Stimulated activated naive CD8-positive, alpha-beta T cell treated with anti-CD3 and anti-CD28 coated beads, Interleukin-15, Interleukin-2, amounts not matched to agents 100 ng/mL and 50 ng/mL, for 24 hours (primary cell): ENCODE measurements around the gene BEAN1.
A peak's percentile ranks its signal among the peaks of the same experiment; 100 is the strongest.
"Not testable (repeated sequence)": the region's sequence is repeated elsewhere in the genome, so short reads cannot be mapped to it uniquely, and the experiment has no call there.

Source experiments
- H3K27ac Mint-ChIP-seq: one replicate; pipeline ENCODE4 v1.8.0; 2021; ENCODE audit warnings: mild to moderate bottlenecking, mixed read lengths
- H3K27me3 Mint-ChIP-seq: one replicate; pipeline ENCODE4 v1.8.0; 2021; ENCODE audit warnings: mixed read lengths
- H3K36me3 Mint-ChIP-seq: one replicate; pipeline ENCODE4 v1.8.0; 2021; ENCODE audit warnings: low read depth, mixed read lengths
- H3K4me1 Mint-ChIP-seq: one replicate; pipeline ENCODE4 v1.8.0; 2021; ENCODE audit warnings: low read depth, mixed read lengths
- H3K4me3 Mint-ChIP-seq: one replicate; pipeline ENCODE4 v1.8.0; 2021; ENCODE audit warnings: mild to moderate bottlenecking, mixed read lengths
- H3K9me3 Mint-ChIP-seq: one replicate; pipeline ENCODE4 v1.8.0; 2021; ENCODE audit warnings: mixed read lengths

BEAN1 gene

DNA sequence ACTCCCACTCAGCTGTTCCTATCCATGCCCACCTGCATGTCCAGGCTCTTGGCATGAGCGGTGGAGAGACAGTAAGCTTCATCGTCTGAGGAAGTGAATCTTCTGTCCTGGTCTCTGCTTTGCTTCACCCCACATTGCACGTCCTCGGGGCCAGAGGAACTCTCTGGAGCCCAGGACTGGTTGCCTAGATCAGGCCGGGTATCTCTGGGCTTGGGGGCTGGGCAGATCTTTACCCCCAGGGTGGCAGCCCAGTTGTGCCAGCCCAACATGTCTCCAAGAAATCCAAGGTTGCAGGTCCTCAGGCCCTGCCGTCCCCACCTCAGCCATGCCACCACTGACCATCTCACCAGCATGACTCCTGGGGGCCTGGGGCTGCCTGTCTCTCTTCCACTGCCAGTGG, 58.3 kb downstream of the BEAN1 start:
- no peaks in the 10 kb centered on the region for H3K27me3 Mint-ChIP-seq
- peaks cover 15% of the 10 kb centered on the region for H3K4me1 Mint-ChIP-seq
- no peaks in the 10 kb centered on the region for H3K9me3 Mint-ChIP-seq
- no peaks in the 10 kb centered on the region for H3K36me3 Mint-ChIP-seq
- H3K4me3 Mint-ChIP-seq, result no peak overlapping the region
- H3K27ac Mint-ChIP-seq, result peak overlapping the region; percentile 24

DNA sequence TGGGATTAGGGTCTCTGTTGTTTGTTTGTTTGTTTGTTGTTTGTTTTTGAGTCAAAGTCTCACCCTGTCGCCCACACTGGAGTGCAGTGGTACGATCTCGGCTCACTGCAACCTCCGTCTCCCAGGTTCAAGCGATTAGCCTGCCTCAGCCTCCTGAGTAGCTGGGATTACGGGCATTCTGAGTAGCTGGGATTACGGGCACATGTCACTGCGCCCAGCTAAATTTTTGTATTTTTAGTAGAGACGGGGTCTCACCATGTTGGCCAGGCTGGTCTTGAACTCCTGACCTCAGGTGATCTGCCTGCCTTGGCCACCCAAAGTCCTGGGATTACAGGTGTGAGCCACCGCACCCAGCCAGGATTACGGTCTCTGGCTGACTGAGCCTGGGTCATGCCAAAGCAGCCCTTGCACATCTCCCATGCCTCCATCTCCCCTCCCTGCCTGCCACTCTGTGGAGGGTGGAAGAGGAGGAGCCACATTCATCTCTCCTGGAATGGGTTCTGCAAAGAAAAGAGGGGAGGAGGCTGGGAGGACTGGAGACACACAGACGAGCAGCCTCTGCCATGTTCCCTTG, 59.2 kb downstream of the BEAN1 start:
- peaks cover 19% of the 10 kb centered on the region for H3K4me1 Mint-ChIP-seq
- H3K27ac Mint-ChIP-seq, result no peak overlapping the region

DNA sequence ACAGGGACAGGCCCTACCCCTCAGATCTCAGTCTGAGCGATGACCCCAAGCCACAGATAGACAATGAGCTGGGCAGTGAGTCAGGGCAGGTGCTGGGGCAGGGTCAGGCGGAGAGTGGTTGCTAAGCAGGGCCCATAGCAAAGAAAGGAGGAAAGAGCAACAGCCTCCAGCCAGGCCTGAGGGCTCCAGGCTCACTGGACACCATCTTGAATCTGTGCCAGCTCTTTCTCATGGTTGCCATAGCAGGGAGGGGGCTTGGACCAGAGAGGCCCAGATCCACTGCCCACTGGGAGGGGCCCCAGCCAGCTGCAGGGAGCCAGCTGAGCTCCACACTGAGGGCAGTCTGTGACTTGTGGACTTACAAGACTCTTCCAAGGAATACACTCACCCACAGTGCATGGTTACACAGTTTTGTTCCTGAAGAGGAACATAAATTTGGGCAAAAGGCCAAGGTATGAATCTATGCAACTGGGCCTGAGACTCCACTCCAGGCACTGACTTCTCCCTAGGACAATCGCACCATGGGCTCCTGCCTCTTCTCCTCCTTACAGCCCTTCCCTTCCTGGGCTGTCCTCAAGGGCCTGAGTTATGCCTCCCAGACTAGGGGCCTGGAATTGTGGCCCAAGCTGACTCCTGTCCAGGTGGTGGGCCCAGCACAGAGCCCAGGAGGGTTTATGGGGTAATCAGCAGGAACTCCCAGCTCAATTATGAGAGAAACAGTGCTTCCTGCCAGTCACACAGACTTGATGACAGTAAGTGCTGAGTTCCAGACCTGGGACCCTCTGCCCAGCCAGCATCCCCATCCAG, 59.9 kb downstream of the BEAN1 start:
- H3K9me3 Mint-ChIP-seq, result no peaks in the 10 kb centered on the region
- H3K4me1 Mint-ChIP-seq, result peaks cover 20% of the 10 kb centered on the region
- H3K4me3 Mint-ChIP-seq, result no peak overlapping the region
- no peaks in the 10 kb centered on the region for H3K36me3 Mint-ChIP-seq
- no peak overlapping the region for H3K27ac Mint-ChIP-seq
- no peaks in the 10 kb centered on the region for H3K27me3 Mint-ChIP-seq

More for the DNA sequence above, 59.2 kb downstream of the BEAN1 start:
- Mint-ChIP-seq H3K9me3 (no peaks in the 10 kb centered on the region), H3K36me3 (no peaks in the 10 kb centered on the region), H3K4me3 (no peak overlapping the region), H3K27me3 (no peaks in the 10 kb centered on the region)

DNA sequence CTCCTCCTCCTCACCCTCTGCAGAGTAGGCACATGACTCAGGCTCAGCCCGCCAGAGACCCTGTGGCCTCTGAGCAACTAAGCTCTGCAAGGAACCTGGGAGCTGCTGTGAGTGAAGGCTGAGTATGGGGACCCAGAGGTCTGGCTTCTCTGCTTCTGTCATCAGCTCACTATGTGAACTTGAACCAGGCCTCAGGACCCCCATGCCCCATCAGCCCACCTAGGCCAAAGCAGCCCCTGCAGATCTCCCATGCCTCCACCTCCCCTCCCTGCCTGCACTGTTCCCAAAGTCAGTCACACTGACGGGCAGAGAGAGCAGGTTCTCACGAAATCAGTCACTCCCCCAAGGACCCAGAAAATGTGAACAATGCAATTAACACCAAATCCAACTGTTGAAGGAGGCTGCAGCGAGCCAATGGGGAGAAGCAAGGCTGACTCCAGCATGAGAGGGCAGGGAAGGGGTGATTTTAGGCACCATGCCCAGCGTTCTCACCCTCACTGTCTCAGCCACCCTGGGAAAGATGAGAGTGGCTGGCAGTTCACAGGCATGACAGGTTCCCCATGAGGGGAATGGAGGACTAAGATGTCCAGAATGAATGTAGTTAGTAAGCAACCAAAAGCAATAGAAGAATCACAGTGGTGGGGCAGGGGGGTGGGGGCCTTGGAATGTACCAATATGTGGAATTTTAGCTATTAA, 60.6 kb downstream of the BEAN1 start:
- Mint-ChIP-seq H3K4me3 (no peak overlapping the region), H3K4me1 (peaks cover 20% of the 10 kb centered on the region), H3K9me3 (no peaks in the 10 kb centered on the region), H3K27me3 (no peaks in the 10 kb centered on the region), H3K27ac (no peak overlapping the region), H3K36me3 (no peaks in the 10 kb centered on the region)

DNA sequence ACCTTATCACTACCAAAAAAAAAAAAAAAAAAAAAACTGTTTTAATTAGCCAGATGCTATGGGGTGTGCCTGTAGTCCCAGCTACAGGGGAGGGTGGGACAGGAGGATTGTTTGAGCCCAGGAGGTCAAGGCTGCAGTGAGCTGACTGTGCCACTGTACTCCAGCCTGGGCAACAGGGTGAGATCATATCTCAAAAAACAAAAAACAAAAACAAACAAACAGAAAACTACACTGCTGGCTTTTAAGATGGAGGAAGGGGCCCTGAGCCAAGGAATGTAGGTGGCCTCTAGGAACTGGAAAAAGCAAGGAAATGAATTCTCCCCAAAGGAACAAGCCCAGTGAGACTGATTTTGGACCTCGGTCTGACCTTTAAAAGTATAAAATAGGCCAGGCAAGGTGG, 61.4 kb downstream of the BEAN1 start:
- Mint-ChIP-seq H3K4me1 (peaks cover 13% of the 10 kb centered on the region), H3K9me3 (no peaks in the 10 kb centered on the region), H3K4me3 (no peak overlapping the region), H3K36me3 (no peaks in the 10 kb centered on the region), H3K27me3 (no peaks in the 10 kb centered on the region), H3K27ac (no peak overlapping the region)

DNA sequence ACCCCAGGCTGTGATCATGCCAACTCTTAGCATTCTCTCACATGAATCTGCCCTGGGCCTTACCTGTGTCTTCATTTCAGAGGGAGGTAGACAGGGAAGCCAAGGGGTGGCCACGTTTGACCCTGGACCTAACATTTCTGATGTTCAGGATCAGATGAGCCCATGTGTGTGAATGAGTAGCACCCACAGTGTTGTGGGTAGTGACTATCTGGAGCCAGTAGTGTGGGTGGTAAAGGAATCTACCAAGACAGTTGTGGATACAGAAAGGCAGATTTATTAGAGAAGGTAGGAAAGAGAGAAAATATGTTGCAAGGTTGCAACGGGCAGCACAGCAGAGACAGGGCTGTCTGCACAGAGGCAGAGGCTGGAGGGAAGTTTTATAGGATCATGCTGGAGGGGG, 62.3 kb downstream of the BEAN1 start:
- H3K27ac Mint-ChIP-seq, result no peak overlapping the region
- peaks cover 5% of the 10 kb centered on the region for H3K4me1 Mint-ChIP-seq
- no peak overlapping the region for H3K4me3 Mint-ChIP-seq
- no peaks in the 10 kb centered on the region for H3K36me3 Mint-ChIP-seq
- no peaks in the 10 kb centered on the region for H3K9me3 Mint-ChIP-seq
- H3K27me3 Mint-ChIP-seq, result no peaks in the 10 kb centered on the region

DNA sequence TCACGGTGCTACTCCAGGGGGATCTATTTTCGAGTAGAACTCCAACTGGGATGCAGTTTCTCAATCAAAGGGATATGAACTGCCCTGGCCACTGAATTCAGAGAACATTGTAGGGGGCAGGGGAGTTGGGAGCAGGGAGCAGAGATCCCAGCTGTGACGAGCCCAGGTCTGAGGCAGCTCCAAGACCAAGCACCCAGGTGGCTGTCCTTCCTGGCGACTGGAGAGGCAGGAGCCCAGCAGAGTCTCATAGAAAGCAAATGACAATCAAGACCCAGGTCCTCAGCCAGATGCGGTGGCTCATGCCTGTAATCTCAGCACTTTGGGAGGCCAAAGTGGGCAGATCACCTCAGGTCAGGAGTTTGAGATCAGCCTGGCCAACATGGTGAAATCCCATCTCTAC, 62.7 kb downstream of the BEAN1 start:
- Mint-ChIP-seq H3K27me3 (no peaks in the 10 kb centered on the region), H3K36me3 (no peaks in the 10 kb centered on the region), H3K4me3 (no peak overlapping the region), H3K9me3 (no peaks in the 10 kb centered on the region), H3K27ac (no peak overlapping the region), H3K4me1 (peaks cover 5% of the 10 kb centered on the region)

DNA sequence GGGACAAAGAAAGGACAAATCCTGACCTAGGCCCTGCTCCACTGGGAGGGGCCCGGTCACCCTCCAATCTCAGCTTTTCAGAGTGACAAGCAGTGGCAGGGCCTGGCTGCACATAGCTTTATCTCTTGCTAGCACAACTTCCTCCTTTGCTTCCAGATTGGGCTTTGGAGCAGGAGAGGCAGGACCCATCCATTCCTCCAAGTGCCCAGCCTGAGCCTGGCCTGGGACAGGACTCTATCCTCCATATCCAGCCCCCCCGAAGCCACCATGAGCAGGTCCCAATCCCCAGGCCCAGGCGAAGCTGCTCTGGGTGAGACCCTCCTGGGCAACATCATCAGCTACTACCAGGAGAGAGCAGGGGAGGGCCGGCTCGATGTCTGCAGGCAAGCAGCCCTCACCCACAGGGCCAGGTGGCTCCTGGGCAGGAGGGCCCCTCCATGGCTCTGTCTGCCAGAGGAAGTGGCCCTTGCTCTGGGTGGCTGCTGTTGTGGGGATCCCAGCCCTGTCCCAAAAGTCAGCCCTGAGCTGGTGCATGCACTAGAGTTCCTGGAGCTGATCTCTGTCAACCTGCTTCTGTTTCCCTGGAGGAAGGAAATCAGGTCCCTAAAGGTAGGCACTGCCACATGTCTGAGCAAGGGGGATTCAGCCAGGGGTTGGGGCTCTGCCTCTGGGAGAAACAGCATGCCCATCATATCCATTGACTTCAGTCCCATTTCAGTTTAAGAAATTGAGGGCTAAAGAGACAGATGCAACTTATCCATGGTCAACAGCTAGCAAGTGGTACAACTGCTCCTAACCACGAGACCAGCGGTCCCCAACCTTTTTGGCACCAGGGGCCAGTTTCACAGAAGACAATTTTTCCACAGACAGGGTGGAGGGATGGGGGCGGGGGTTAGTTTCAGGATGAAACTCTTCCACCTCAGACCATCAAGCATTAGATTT, 64.0 kb downstream of the BEAN1 start:
- H3K9me3 Mint-ChIP-seq, result no peaks in the 10 kb centered on the region
- no peak overlapping the region for H3K4me3 Mint-ChIP-seq
- peaks cover 5% of the 10 kb centered on the region for H3K4me1 Mint-ChIP-seq
- no peak overlapping the region for H3K27ac Mint-ChIP-seq
- H3K27me3 Mint-ChIP-seq, result no peaks in the 10 kb centered on the region
- H3K36me3 Mint-ChIP-seq, result no peaks in the 10 kb centered on the region

DNA sequence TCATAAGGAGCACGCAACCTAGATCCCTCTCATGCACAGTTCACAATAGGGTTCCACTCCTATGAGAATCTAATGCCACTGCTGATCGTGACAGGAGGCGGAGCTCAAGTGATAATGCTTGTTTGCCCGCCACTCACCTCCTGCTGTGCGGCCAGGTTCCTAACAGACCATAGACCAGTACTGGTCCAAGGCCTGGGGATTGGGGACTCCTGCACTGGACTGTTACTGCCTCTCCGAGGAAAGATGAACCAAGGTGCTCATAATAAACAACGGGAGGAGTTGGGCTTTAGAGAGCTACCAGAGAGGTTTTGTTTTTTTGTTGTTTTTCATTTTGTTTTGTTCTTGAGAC, 64.6 kb downstream of the BEAN1 start:
- H3K27ac Mint-ChIP-seq, result no peak overlapping the region

DNA sequence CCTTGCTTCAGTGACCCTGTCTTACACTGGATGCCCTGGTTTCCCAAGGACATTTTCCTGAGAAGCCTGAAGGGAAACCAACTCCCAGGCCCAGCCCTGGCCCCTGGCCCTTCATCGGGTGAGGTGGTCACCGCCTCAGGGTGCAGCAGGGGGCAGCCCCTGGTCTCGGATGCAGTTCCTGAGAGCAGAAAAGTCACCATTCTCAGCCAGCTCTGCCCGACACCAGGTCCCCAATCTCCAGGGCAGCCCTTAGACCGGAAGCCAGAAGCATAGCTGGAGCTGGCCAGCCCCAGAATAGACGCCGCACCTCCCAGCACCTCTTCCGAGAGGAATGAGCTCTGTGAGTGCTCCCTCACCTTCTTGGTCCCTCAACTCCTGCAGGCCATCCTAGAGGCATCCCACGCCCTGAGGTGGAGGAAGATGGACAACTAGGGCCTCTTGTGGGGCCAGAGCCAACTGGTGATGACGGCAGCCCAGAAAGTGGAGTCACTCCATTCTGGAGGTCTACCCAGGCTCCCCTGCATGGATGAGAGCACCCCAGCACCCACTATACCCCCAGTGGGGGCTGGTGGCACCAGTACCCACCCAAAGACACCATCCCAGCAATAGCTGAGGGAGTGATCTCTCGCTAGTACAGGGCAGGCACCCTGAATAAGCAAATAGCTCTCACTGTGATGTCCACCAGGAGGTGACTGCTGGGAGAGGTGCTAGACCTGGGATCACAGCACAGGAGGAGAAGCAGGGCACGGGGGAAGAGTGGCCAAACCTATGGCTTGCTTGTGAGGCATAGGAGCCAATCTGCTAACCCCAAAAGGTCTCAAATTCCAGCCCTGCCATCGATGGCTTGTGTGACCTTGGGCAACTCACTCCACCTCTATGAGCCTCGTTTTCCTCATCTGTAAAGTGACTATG, 66.7 kb downstream of the BEAN1 start:
- no peaks in the 10 kb centered on the region for H3K9me3 Mint-ChIP-seq
- H3K36me3 Mint-ChIP-seq, result no peaks in the 10 kb centered on the region
- H3K4me3 Mint-ChIP-seq, result no peak overlapping the region
- peaks cover 5% of the 10 kb centered on the region for H3K4me1 Mint-ChIP-seq
- no peaks in the 10 kb centered on the region for H3K27me3 Mint-ChIP-seq
- H3K27ac Mint-ChIP-seq, result no peak overlapping the region

More for the DNA sequence above, 64.6 kb downstream of the BEAN1 start:
- H3K36me3 Mint-ChIP-seq, result no peaks in the 10 kb centered on the region
- H3K9me3 Mint-ChIP-seq, result no peaks in the 10 kb centered on the region
- peaks cover 5% of the 10 kb centered on the region for H3K4me1 Mint-ChIP-seq
- H3K27me3 Mint-ChIP-seq, result no peaks in the 10 kb centered on the region
- H3K4me3 Mint-ChIP-seq, result no peak overlapping the region

DNA sequence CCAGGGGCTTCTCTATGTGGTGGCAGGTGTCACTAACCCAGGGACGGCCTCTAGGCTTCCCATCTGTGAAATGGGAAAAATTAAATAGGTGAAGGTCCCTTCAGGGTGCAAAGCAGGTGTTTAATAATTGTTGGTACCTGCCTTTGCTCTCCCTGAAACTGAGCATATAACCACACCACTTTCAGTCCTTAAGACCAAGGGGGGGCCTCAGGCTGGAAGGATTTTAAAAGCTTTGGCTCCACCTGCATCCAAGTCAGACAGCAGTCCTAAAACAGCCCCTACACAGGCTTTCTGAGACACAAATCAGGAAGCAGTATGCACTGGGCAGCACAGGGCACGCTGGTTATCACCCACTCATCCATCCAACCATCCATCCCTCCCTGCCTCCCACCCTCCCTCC, 67.8 kb downstream of the BEAN1 start:
- Mint-ChIP-seq H3K27ac (no peak overlapping the region), H3K4me3 (no peak overlapping the region), H3K4me1 (peaks cover 5% of the 10 kb centered on the region), H3K9me3 (no peaks in the 10 kb centered on the region), H3K36me3 (no peaks in the 10 kb centered on the region), H3K27me3 (no peaks in the 10 kb centered on the region)

DNA sequence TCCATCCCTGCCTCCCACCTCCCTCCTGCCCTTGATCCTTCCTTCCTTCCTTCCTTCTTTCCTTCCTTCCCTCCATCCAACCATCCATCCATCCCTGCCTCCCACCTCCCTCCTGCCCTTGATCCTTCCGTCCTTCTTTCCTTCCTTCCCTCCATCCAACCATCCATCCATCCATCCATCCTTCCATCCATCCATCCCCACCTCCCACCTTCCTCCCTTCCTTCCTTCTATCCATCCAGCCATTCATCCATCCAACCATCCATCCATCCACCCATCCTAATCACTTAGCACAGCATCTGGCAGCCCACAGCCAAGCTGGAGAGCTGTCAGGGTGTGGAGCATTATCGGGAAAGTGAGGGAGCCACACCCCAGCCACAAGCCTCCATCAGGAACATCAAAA, 68.3 kb downstream of the BEAN1 start:
- Mint-ChIP-seq H3K36me3 (no peaks in the 10 kb centered on the region), H3K27me3 (no peaks in the 10 kb centered on the region), H3K4me3 (no peak overlapping the region), H3K27ac (no peak overlapping the region), H3K9me3 (no peaks in the 10 kb centered on the region), H3K4me1 (peaks cover 5% of the 10 kb centered on the region)

DNA sequence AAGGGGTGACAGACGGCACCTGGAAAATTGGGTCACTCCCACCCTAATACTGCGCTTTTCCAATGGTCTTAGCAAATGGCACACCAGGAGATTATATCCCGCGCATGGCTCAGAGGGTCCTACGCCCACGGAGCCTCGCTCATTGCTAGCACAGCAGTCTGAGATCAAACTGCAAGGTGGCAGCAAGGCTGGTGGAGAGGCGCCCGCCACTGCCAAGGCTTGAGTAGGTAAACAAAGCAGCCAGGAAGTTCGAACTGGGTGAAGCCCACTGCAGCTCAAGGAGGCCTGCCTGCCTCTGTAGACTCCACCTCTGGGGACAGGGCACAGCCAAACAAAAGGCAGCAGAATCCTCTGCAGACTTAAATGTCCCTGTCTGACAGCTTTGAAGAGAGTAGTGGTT, 69.1 kb downstream of the BEAN1 start:
- not testable (repeated sequence) for H3K36me3 Mint-ChIP-seq, H3K4me3 Mint-ChIP-seq, H3K27ac Mint-ChIP-seq, H3K4me1 Mint-ChIP-seq, H3K27me3 Mint-ChIP-seq, H3K9me3 Mint-ChIP-seq

DNA sequence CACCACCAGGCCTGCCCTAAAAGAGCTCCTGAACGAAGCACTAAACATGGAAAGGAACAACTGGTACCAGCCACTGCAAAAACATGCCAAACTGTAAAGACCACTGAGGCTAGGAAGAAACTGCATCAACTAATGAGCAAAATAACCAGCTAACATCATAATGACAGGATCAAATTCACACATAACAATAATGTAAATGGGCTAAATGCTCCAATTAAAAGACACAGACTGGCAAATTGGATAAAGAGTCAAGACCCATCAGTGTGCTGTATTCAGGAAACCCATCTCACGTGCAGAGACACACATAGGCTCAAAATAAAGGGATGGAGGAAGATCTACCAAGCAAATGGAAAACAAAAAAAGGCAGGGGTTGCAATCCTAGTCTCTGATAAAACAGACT, 70.8 kb downstream of the BEAN1 start:
- not testable (repeated sequence) for H3K27me3 Mint-ChIP-seq

More for the DNA sequence above, 70.8 kb downstream of the BEAN1 start:
- H3K4me3 Mint-ChIP-seq, H3K4me1 Mint-ChIP-seq, H3K27ac Mint-ChIP-seq, H3K9me3 Mint-ChIP-seq, H3K36me3 Mint-ChIP-seq: not testable (repeated sequence)
